H7 (cell line): ENCODE data around the gene C6orf136. TPM values are rescaled to one million over a fixed set of nuclear protein-coding genes. Genes with fewer than 3 reads are reported as not detected.

ENCODE experiments used
- DNase-seq: peaks from one replicate; pipeline ENCODE4 v3.0.0; 2012
- H3K27me3 ChIP-seq: 2 replicates; pipeline ENCODE4 v1.6.0; 2011; ENCODE audit warnings: mild to moderate bottlenecking, low read length; ENCODE audit not compliant: control insufficient read depth, insufficient read depth
- H3K36me3 ChIP-seq: replicated peaks from 2 replicates; pipeline ENCODE4 v1.5.1; 2011; ENCODE audit warnings: low read length; ENCODE audit not compliant: control insufficient read depth, insufficient read depth
- H3K4me3 ChIP-seq: 2 replicates; pipeline ENCODE4 v1.5.1; 2011; ENCODE audit warnings: low read depth, mild to moderate bottlenecking, control low read depth, low read length, moderate library complexity; ENCODE audit not compliant: insufficient read depth
- total RNA-seq: library from RNA; depleted of rRNA; stranded (reverse); fragments of >200 nt; shearing (Covaris generic); gene quantifications from 2 replicates; pipeline ENCODE4 v1.2.3, GENCODE V29; 2014

The C6orf136 gene
- total RNA-seq, 1 experiment from 2014 or later: 15.4 TPM

- DNase-seq: no peak
- Histone ChIP-seq H3K36me3 (no peaks in the 10 kb centered on the region; the same call in 1 of the 2 replicates), H3K27me3 (no peaks in the 10 kb centered on the region), H3K4me3 (peak overlapping the region; percentile 45)
These were observed 37.6 kb downstream of the C6orf136 start for GRCh38 chr6:30684386-30685156.

DNA sequence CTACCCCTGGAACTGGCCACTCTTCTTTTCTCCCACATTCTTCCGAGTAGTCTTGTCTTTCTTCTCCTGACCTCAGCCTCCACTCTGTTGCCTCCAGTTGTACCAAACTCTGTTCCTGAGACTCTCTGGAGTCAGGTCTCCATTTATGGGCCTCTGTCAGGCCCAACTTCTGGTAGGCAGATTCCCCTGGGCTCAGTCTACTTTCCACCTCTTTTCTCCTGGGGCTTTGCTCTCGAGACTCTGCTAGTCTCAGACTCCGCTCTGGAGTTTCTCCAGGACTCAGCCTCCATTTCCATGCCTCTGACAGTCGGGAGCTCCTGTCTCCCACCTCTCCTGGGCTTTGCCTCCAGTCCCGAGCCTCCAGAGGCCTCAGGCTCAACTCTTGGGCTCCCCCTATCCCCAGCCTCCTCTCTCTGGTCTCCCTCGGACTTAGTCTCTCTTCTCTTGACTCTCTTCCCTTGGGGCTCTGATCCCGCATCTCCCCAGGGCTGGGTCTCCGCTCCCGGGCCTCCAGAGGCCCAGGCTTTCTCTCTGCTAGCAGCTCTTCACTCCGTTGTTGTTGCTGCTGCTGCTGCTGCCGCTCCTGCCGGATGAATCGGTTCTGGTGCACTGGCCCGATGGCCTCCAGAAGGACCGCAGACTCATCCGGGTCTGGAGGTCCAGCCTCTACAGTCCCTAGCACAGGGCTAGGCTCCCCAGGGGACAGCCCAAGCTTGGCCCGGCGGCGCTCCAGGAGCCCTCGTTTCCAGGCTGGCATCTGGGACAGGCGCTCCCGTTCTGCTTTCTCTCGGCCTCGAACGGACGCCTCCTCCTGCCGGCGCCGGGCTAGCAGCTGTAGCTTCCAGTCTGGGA, 38.5 kb downstream of the C6orf136 start:
- peak; percentile 64 for DNase-seq
- H3K4me3 ChIP-seq: peak overlapping the region; percentile 86
- no peaks in the 10 kb centered on the region for H3K27me3 ChIP-seq
- no peaks in the 10 kb centered on the region; the same call in 1 of the 2 replicates for H3K36me3 ChIP-seq

GRCh38 chr6:30686009-30686907, 39.3 kb downstream of the C6orf136 start, which contains the start of gene PPP1R18:
PPP1R18 (minus strand) TSS chr6:30686645; CDS start chr6:30686018, 627 bp downstream.
- DNase-seq: peak; percentile 93
- no peaks in the 10 kb centered on the region for H3K27me3 ChIP-seq

GRCh38 chr6:30686908-30687658, 40.1 kb downstream of the C6orf136 start:
- Histone ChIP-seq H3K4me3 (peak overlapping the region; percentile 86), H3K27me3 (no peaks in the 10 kb centered on the region), H3K36me3 (no peaks in the 10 kb centered on the region)
- peak; percentile 95 for DNase-seq

More at GRCh38 chr6:30686009-30686907, 39.3 kb downstream of the C6orf136 start, which contains the start of gene PPP1R18:
- Histone ChIP-seq H3K4me3 (peak within 1 kb of the TSS; percentile 86), H3K36me3 (no peaks in the 10 kb centered on the region)

GRCh38 chr6:30687659-30688431, 40.9 kb downstream of the C6orf136 start:
- H3K4me3 ChIP-seq: peak overlapping the region; percentile 86
- no peaks in the 10 kb centered on the region for H3K27me3 ChIP-seq
- DNase-seq: no peak
- no peaks in the 10 kb centered on the region for H3K36me3 ChIP-seq

GRCh38 chr6:30688569-30688968, 41.6 kb downstream of the C6orf136 start:
- no peak overlapping the region for H3K4me3 ChIP-seq
- no peaks in the 10 kb centered on the region for H3K27me3 ChIP-seq
- no peak for DNase-seq
- no peaks in the 10 kb centered on the region for H3K36me3 ChIP-seq

DNA sequence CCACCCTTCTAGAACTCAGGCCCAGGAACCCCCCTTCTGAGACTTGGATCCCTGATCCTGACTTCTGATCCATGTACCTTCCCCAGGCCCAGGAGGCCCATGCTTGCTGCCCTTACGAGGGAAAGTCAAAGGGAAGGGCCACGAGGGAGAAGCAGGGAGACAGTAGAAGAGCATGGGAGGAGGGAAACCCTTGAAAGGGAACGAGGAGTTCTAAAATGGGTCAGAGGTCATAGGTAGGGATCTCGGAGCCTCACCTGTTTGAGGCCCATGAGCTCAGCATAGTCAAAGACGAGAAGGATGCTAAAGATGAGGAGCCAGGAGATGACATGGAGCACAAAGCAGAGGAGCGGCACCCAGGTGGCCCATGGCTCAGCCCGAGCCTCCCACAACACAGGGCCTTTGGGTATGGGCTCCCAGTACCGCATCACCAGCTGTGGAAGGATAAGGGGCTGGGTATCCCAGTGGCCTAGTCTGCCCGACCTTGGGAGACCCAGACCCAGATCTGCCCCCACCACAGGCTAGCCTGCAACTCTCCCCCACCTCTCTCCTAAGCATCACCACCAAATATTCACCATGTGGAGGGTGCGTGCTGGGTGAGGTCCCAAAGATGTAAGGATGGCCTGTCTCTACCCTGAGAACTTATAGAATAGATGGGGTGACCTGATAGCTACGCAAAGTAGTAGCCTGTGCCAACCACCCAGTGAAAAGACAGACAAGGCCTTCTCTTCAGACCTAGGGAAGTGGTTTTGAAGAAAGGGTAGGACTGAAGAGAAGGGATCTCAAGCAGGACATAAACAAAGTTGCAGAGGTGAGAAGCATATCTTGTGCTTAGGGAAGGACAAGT, 42.3 kb downstream of the C6orf136 start:
- no peak overlapping the region for H3K4me3 ChIP-seq
- H3K27me3 ChIP-seq: no peaks in the 10 kb centered on the region
- DNase-seq: no peak
- H3K36me3 ChIP-seq: no peaks in the 10 kb centered on the region

DNA sequence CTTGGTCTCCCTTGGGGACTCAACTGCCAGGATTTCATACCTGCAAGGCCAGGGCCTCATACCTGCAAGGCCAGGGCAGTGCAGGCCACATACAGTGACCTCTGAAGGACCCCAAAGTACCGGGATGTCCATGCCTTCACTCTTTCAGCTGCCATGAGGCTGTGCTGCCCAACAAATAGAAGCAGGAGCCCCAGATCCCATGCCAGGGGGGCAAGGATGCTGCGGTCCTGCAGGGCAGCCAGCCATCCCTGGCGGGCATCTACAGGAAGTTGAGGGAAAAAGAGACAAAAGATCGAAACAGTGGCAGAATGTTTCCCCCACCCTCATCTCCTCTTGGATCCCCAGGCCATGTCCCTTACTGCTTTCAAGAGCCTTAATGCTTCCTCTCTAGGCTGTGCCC, 43.1 kb downstream of the C6orf136 start:
- H3K27me3 ChIP-seq: no peaks in the 10 kb centered on the region
- peak overlapping the region; percentile 52 for H3K4me3 ChIP-seq

DNA sequence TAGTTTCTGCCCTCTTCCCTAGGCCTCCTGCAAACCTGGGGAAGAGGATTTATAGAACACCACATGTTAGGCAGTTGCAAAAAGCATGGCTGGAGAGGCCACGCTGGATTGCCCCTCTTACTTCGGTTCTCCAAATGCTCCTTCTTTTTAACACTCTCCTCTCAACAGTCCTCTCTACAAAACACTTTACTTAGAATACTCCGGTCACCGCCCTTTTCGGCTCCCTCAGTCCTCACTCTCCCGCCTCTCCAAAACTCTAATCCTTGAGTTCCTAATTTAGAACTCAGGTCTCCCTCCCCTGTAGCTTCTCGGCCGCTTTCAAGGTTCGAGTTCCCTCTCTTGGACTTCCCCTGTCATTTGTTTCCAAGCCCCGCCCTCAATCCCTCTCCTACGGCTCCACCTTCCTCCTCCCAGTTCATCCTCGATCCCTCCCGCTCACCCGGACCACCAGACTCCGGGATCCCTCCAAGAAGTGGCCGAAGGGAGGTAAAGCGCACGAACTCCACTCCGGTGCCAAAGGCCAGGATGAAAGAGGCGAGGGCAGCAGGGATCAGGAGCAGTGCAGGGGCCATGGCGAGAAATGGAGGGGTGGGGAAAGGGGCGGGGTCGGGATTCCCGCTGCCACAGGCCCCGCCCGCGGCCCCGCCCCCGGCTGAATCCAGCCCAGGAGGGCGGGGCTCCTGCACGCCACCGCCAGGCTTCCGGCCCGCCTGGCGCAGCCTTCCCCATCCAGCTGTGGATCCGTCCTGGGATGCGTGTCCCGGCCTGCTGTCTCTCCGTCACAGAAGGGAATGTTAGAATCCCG, 43.7 kb downstream of the C6orf136 start, which contains the start of gene NRM:
Gene NRM (minus strand): TSS at position 582 of the 805 bp plus-strand sequence. CDS start 10 bp downstream, at position 572.
- H3K27me3 ChIP-seq: no peaks in the 10 kb centered on the region
- no peaks in the 10 kb centered on the region for H3K36me3 ChIP-seq
- peak; percentile 97 for DNase-seq
- peak within 1 kb of the TSS; percentile 52 for H3K4me3 ChIP-seq

More for the DNA sequence above, 43.1 kb downstream of the C6orf136 start:
- DNase-seq: no peak
- no peaks in the 10 kb centered on the region for H3K36me3 ChIP-seq

DNA sequence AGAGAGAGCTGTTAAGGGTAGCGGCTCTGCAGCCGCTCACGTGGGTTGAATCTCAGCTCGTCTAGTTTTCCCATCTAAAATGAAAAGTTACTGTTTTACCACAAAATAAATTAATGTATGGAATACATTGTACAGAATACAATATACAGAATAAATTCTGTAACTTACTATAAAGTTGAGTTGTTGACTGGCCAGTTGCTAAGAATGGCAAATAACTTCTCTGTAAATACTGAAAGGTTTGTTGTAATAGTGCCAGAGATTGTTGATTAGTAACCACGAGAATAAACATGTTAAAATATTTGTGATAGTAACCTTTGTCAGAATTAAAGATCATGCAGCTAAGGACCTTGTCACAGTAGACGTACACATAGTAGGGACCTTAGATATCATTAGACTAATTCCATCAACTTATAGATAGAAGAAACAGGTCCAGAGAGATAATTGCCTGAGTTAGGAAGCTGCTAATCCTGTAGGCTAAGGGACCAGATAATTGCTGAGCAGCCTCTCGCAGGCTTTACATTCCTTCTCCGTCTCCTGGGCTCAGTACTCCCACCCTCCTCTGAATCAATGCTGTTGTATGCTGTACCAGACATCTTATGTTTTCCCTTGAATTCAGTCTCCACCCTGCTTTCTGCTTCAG, 44.4 kb downstream of the C6orf136 start:
- H3K4me3 ChIP-seq: peak overlapping the region; percentile 52
- DNase-seq: peak; percentile 64
- H3K27me3 ChIP-seq: no peaks in the 10 kb centered on the region
- H3K36me3 ChIP-seq: no peaks in the 10 kb centered on the region

- no peaks in the 10 kb centered on the region for H3K27me3 ChIP-seq
- H3K4me3 ChIP-seq: no peak overlapping the region
- no peak for DNase-seq
- H3K36me3 ChIP-seq: peaks cover 3% of the 10 kb centered on the region; the same call in 1 of the 2 replicates
These were observed 49.5 kb downstream of the C6orf136 start for GRCh38 chr6:30696432-30696831.
